Urothelium cell line (cell line): ENCODE data around the gene AQP5.

Experiments
- DNase-seq: peaks from one replicate; pipeline ENCODE4 v3.0.0; 2011; ENCODE audit warnings: low spot score, mixed read lengths
- FAIRE-seq: peaks from 2 replicates; lab custom pipeline; 2011; peaks lifted over from hg19 to GRCh38; lab: Jason Lieb, UNC

Gene AQP5

GRCh38 chr12:49961111-49961922 lies at the start of gene AQP5:
Gene AQP5 (plus strand): TSS chr12:49961872. CDS start chr12:49962018, 146 bp downstream.
- FAIRE-seq: no peak

GRCh38 chr12:49912345-49913255 lies 49.1 kb upstream of the AQP5 start:
- FAIRE-seq: no peak

More at GRCh38 chr12:49961111-49961922, at the start of gene AQP5:
- DNase-seq: no peak

GRCh38 chr12:49916129-49916919 lies 45.3 kb upstream of the AQP5 start:
- no peak for DNase-seq
- no peak for FAIRE-seq

More at GRCh38 chr12:49912345-49913255, 49.1 kb upstream of the AQP5 start:
- no peak for DNase-seq

- FAIRE-seq (no peak), DNase-seq (no peak)
Measured at GRCh38 chr12:49917166-49917787, 44.4 kb upstream of the AQP5 start.

- DNase-seq (no peak), FAIRE-seq (no peak)
Measured at GRCh38 chr12:49917788-49918173, 43.9 kb upstream of the AQP5 start.

- no peak for FAIRE-seq
- DNase-seq: no peak
Measured at GRCh38 chr12:49920241-49920914, 41.3 kb upstream of the AQP5 start.

- FAIRE-seq (no peak), DNase-seq (no peak)
Measured at GRCh38 chr12:49920915-49921286, 40.8 kb upstream of the AQP5 start.

GRCh38 chr12:49921299-49921698 lies 40.4 kb upstream of the AQP5 start:
- FAIRE-seq: no peak
- DNase-seq: no peak

- DNase-seq: no peak
- no peak for FAIRE-seq
Measured at GRCh38 chr12:49921936-49922335, 39.7 kb upstream of the AQP5 start.

GRCh38 chr12:49922349-49923034 lies 39.2 kb upstream of the AQP5 start:
- no peak for FAIRE-seq
- DNase-seq: no peak

- FAIRE-seq: no peak
- DNase-seq: no peak
Measured at GRCh38 chr12:49923035-49923644, 38.5 kb upstream of the AQP5 start.

GRCh38 chr12:49923880-49924556 lies 37.7 kb upstream of the AQP5 start:
- DNase-seq (no peak), FAIRE-seq (no peak)

- no peak for DNase-seq
- no peak for FAIRE-seq
Measured at GRCh38 chr12:49924628-49925246, 36.9 kb upstream of the AQP5 start.

- DNase-seq (no peak), FAIRE-seq (peak; percentile 90)
Measured at GRCh38 chr12:49925433-49926204, 36.1 kb upstream of the AQP5 start.

GRCh38 chr12:49928471-49928870 lies 33.2 kb upstream of the AQP5 start:
- FAIRE-seq (no peak), DNase-seq (no peak)

GRCh38 chr12:49929581-49929980 lies 32.1 kb upstream of the AQP5 start:
- DNase-seq (no peak), FAIRE-seq (no peak)
